HG02938 (cell line): ENCODE results near the gene TMLHE.
"Not testable (repeated sequence)": the region's sequence is repeated elsewhere in the genome, so short reads cannot be mapped to it uniquely, and the experiment has no call there.

ENCODE experiments used
- ATAC-seq: cut with Tn5 transposase; IDR thresholded peaks from one replicate; pipeline ENCODE4 v1.9.1; 2021; ENCODE audit warnings: mild to moderate bottlenecking, moderate library complexity; ENCODE audit not compliant: unreplicated experiment

Gene TMLHE

GRCh38 chrX:155505296-155505695, 107.5 kb downstream of the TMLHE start:
- no peak for ATAC-seq

- not testable (repeated sequence) for ATAC-seq
These were observed 117.6 kb downstream of the TMLHE start for GRCh38 chrX:155495134-155495533.

GRCh38 chrX:155491421-155491820, 121.3 kb downstream of the TMLHE start:
- ATAC-seq = not testable (repeated sequence)

- not testable (repeated sequence) for ATAC-seq
These were observed 135.6 kb downstream of the TMLHE start for GRCh38 chrX:155477136-155477535.

- ATAC-seq = peak; percentile 73
These were observed 146.3 kb downstream of the TMLHE start for GRCh38 chrX:155466269-155466938.

- ATAC-seq = not testable (repeated sequence)
These were observed 152.3 kb downstream of the TMLHE start for GRCh38 chrX:155460501-155460900.

GRCh38 chrX:155458471-155458870, 154.3 kb downstream of the TMLHE start, which contains the start of gene F8A3:
Gene F8A3 (minus strand): TSS chrX:155458620. CDS start chrX:155458600, 20 bp downstream.
- ATAC-seq = peak; percentile 67

GRCh38 chrX:155457761-155458447, 154.8 kb downstream of the TMLHE start:
- ATAC-seq = peak; percentile 57

GRCh38 chrX:155441097-155441496, 171.7 kb downstream of the TMLHE start:
- no peak for ATAC-seq
